ENCODE measurements around the gene DCLK1.

Gene DCLK1

GRCh38 chr13:36006894-36007675 is 124.1 kb downstream of the DCLK1 start:
- no peak overlapping the region for H3K4me3 ChIP-seq (ENCODE audit: low read depth, low read length)
- DNase-seq (ENCODE audit: low read depth) = no peak
- TF ChIP-seq CTCF (conservative IDR thresholded peaks at IDR 0.05; ENCODE audit: low read depth, low read length) = no peak

GRCh38 chr13:36006347-36006746 is 124.8 kb downstream of the DCLK1 start:
- TF ChIP-seq CTCF (conservative IDR thresholded peaks at IDR 0.05; ENCODE audit: low read depth, low read length) = no peak
- no peak overlapping the region for H3K4me3 ChIP-seq (ENCODE audit: low read depth, low read length)
- peak; percentile 29 for DNase-seq (ENCODE audit: low read depth)

- DNase-seq (ENCODE audit: low read depth) = no peak
- TF ChIP-seq CTCF (conservative IDR thresholded peaks at IDR 0.05; ENCODE audit: low read depth, low read length) = no peak
These were observed 129.6 kb downstream of the DCLK1 start for GRCh38 chr13:36001561-36001960.

GRCh38 chr13:36000028-36000427 is 131.2 kb downstream of the DCLK1 start:
- TF ChIP-seq CTCF (conservative IDR thresholded peaks at IDR 0.05; ENCODE audit: low read depth, low read length) = no peak
- H3K4me3 ChIP-seq (ENCODE audit: low read depth, low read length) = no peak overlapping the region
- no peak for DNase-seq (ENCODE audit: low read depth)

More at GRCh38 chr13:36001561-36001960, 129.6 kb downstream of the DCLK1 start:
- no peak overlapping the region for H3K4me3 ChIP-seq (ENCODE audit: low read depth, low read length)

- no peak for DNase-seq (ENCODE audit: low read depth)
- TF ChIP-seq CTCF (conservative IDR thresholded peaks at IDR 0.05; ENCODE audit: low read depth, low read length) = no peak
These were observed 134.8 kb downstream of the DCLK1 start for GRCh38 chr13:35996360-35996759.

GRCh38 chr13:35995136-35995535 is 136.0 kb downstream of the DCLK1 start:
- TF ChIP-seq CTCF (conservative IDR thresholded peaks at IDR 0.05; ENCODE audit: low read depth, low read length) = no peak
- DNase-seq (ENCODE audit: low read depth) = no peak
- H3K4me3 ChIP-seq (ENCODE audit: low read depth, low read length) = no peak overlapping the region

More at GRCh38 chr13:35996360-35996759, 134.8 kb downstream of the DCLK1 start:
- H3K4me3 ChIP-seq (ENCODE audit: low read depth, low read length) = no peak overlapping the region
